Putamen (tissue), 1 donor: Measurements from ENCODE around the gene MRPL34.

Experiments used
- DNase-seq: peaks from one replicate; pipeline ENCODE4 v3.0.0-alpha.2; 2016; ENCODE audit warnings: low spot score

The MRPL34 gene

DNA sequence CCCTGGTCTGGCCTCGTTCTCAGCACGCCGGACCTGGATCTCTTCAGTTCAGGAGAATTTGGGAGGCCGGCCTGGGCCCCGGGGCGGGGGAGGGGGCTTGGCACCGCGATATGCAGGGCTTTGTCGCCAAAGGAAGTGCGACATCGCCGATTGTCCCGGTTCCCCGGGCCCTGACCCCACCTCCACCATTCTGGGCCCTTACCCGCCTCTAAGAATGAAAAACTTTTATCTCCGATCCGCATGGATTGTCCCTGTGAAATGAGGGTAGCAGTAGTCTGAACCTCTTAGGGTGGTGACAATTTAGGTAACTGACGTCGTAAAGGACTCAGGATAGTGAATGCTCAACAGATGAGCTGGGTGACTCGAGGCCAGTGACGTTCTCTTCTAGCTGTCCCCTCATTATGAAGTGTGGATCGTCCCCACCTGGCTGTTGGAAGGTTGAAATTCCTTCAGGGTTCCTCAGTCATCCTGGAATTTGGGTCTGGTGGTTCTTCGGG is 4.3 kb downstream of the MRPL34 start:
- no peak for DNase-seq

GRCh38 chr19:17311455-17312188 is 6.0 kb downstream of the MRPL34 start:
- no peak for DNase-seq

- DNase-seq, result no peak
Observed at GRCh38 chr19:17312189-17313113, 6.8 kb downstream of the MRPL34 start.

GRCh38 chr19:17314007-17314593 is 8.4 kb downstream of the MRPL34 start:
- no peak for DNase-seq

- DNase-seq, result no peak
Observed at GRCh38 chr19:17318966-17319365, 13.3 kb downstream of the MRPL34 start.

GRCh38 chr19:17319473-17320238 is 14.0 kb downstream of the MRPL34 start:
- no peak for DNase-seq

- no peak for DNase-seq
Observed at GRCh38 chr19:17320435-17320834, 14.8 kb downstream of the MRPL34 start.

- DNase-seq, result no peak
Observed at GRCh38 chr19:17321655-17322489, 16.2 kb downstream of the MRPL34 start.

DNA sequence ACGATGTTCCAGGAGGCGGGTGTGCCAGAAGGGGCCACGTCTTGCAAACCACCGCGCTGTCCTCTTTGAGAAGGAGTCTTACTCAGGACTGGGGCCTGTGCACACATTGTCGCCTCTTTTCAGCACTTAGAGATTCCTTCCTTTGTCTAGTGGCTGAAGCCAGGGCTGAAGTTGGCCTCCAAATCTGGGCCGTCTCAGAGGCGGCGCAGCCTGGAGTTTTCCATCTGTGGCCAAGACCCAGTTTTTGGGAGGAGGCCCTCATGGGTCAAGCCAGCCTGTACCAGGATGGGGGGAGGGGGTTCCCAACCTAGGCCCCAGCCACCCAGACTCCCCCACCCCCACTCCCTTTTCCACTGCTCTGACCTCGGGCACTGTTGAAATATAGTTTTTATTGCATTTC is 17.2 kb downstream of the MRPL34 start:
- no peak for DNase-seq

- no peak for DNase-seq
Observed at GRCh38 chr19:17323300-17323963, 17.8 kb downstream of the MRPL34 start.

GRCh38 chr19:17323964-17324332 is 18.3 kb downstream of the MRPL34 start:
- no peak for DNase-seq

DNA sequence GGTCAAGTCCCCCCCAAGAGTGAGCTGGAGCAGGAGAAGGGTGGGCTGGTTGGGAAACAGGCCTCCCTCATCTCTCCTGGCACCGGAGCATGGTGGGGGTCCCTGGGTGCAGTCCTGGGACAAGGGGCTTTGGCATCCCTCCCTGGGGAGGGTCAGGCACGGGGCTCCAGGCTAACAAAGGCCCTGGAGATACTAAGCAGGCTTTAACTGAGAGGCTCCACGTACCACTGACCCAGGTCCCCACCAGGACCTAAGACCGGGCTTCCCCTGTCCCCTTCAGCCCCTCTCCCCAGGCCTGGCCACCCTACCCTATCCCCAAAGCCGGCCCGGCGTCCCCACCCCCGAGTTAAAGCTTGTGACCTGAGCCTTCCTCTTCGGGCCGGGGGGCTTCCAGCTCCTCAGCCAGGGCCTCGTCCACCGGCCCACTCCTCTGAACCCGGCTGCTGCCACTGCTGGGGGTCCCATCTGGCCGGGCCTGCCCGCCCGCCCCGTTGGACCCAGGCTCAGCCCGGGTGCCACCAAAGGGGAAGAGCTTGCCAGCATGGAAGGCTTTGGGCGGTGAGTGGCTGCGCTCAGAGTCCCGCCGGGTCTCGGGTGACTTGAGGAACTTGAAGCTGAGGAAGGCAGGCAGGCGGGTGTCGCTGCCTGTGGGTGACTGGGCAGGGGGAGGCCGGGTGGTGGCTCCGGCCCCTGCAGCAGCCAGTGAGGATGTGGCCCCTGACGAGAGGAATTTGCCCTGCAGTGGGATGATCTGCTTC is 18.9 kb downstream of the MRPL34 start:
- DNase-seq, result no peak

- DNase-seq, result no peak
Observed at GRCh38 chr19:17325133-17325532, 19.5 kb downstream of the MRPL34 start.

- DNase-seq, result peak; percentile 76
Observed at GRCh38 chr19:17325881-17326594, 20.4 kb downstream of the MRPL34 start.

DNA sequence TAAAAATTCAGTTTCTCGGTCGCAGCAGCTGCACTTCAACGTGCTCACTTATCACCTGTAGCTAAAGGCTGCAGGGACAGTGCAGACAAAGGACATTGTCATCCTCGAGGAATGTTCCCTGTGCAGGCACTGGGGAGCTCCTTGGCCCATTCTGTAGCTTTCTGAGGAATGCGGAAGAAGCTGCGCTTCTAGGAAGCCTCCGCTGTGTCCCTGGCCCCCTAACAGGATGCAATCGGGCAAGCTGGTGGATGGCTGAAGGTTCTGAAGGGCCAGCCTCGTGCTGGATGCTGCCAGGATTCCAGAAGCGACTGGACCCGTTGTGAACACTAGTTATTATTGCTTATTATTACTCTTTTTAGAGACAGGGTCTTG is 20.9 kb downstream of the MRPL34 start:
- no peak for DNase-seq

- no peak for DNase-seq
Observed at GRCh38 chr19:17327068-17327653, 21.5 kb downstream of the MRPL34 start.

- DNase-seq, result no peak
Observed at GRCh38 chr19:17327654-17328516, 22.2 kb downstream of the MRPL34 start.
